Retina (tissue), 1 donor: ENCODE measurements around the gene TELO2.
A peak's percentile ranks its signal among the peaks of the same experiment; 100 is the strongest.

Experiments used
- DNase-seq: peaks from one replicate; pipeline ENCODE4 v3.0.0-alpha.2; 2016

TELO2 gene

GRCh38 chr16:1524366-1524765 lies 31.2 kb downstream of the TELO2 start:
- no peak for DNase-seq

DNA sequence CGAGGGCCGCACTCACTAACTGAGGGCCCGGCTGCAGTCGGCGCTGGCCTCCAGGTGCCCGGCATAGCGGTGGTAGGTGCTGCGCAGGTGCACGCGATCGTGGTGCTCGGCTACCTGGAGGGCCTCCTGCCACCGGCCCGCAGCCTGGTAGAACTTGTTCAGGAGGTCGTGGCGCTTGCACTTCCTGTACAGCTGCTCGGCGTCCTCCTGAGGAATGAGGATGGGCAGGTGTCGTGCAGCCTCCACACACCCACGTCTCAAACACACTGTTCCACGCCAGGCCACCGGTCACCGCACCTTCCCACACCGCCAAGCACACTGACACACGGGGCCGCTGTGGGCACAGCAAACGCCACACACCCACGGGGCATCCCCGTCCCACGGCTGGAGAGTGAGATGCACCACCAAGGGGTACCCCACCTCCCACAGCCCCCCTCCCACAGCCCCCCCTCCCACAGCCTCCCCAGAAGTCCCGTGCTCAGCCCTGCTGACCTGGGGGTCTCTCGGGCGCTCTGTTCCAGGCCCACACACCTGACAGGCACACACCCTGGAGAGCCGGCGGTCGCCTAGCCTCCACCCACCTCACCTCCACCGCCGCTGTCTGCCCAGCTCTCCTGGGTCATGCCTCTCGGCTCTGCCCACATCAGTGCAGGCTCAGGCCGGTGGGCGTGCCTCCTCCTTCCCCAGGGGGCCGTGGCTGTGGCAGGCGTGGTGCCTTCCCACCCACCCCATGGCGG lies 32.9 kb downstream of the TELO2 start:
- no peak for DNase-seq

- no peak for DNase-seq
Measured at GRCh38 chr16:1526608-1527555, 33.7 kb downstream of the TELO2 start.

- no peak for DNase-seq
Measured at GRCh38 chr16:1527836-1528811, 35.0 kb downstream of the TELO2 start.

DNA sequence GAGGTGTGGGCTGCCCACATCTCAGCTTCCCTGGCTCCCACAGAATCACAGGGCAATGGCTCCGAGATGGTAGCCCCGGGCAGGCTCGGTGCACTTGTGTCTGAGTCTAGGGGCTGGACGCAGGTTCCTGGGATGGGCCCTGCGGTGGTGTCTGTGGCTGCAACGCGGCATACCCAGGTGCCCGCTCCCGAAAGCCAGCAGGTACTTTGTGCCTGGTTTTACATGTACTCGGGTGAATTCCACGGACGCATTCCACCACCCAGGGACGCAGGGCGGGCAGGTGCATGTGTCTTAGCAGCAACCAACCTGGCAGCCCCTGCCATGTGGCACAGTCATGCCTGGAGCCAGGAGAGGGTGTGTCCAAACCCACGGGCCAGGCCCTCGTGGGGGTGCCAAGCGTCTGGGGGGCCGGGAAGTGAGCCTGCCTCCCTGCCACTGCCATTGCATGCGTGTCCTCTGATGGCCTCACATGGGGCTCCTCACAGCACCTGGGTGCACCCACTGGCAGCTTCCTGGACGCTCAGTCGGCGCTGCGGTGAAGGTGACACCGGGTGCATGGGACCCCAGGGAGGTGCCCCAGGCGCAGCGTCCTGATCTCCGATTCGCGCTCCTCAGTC lies 35.9 kb downstream of the TELO2 start:
- no peak for DNase-seq

GRCh38 chr16:1530349-1530882 lies 37.3 kb downstream of the TELO2 start:
- no peak for DNase-seq

- no peak for DNase-seq
Measured at GRCh38 chr16:1530883-1531637, 37.9 kb downstream of the TELO2 start.

- no peak for DNase-seq
Measured at GRCh38 chr16:1531638-1531910, 38.4 kb downstream of the TELO2 start.

GRCh38 chr16:1532081-1532760 lies 39.1 kb downstream of the TELO2 start:
- DNase-seq = no peak

DNA sequence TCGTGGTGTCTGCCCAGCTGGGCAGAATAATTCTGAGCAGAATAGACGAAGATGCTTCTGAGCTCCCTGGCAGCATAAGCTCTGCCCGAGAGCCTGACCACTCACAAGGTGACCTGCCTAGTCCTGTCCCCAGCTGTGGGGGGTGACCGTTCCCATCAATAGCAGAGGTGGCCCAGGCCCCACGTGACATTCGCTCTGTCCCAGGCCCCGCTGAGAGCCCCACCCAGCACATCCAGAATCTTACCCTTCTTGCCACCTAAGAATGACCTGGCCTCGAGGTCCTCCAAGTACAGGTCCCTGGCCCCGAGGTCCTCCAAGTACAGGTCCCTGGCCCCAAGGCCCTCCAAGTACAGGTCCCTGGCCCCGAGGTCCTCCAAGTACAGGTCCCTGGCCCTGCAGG lies 39.6 kb downstream of the TELO2 start:
- no peak for DNase-seq

DNA sequence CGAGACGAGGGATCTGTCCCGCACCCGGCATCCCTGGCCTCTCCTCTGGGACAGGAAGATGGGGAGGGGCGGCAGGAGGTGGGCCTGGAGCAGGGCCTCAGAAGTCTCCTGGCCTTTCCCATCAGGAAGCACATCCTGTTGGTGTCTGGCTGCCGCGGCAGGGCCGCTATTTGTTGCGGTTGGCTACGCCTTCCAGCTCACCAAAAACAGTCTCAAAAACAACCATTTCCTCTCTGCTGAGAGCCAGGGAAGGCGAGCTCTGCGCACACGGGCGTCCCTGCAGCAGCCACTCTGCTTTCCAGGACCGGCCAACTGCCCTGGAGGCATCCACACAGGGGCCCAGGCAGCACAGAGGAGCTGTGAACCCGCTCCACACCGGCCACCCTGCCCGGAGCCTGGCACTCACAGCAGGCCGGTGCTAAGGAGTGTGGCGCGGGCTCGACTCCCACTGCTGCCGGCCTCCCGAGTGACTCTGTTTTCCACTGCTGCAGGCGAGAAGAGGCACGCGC lies 40.3 kb downstream of the TELO2 start, which contains the start of gene TMEM204:
TSS of gene TMEM204 (plus strand) at position 224 of the 509 bp plus-strand sequence. CDS start 610 bp downstream, outside the sequence.
- DNase-seq = no peak

DNA sequence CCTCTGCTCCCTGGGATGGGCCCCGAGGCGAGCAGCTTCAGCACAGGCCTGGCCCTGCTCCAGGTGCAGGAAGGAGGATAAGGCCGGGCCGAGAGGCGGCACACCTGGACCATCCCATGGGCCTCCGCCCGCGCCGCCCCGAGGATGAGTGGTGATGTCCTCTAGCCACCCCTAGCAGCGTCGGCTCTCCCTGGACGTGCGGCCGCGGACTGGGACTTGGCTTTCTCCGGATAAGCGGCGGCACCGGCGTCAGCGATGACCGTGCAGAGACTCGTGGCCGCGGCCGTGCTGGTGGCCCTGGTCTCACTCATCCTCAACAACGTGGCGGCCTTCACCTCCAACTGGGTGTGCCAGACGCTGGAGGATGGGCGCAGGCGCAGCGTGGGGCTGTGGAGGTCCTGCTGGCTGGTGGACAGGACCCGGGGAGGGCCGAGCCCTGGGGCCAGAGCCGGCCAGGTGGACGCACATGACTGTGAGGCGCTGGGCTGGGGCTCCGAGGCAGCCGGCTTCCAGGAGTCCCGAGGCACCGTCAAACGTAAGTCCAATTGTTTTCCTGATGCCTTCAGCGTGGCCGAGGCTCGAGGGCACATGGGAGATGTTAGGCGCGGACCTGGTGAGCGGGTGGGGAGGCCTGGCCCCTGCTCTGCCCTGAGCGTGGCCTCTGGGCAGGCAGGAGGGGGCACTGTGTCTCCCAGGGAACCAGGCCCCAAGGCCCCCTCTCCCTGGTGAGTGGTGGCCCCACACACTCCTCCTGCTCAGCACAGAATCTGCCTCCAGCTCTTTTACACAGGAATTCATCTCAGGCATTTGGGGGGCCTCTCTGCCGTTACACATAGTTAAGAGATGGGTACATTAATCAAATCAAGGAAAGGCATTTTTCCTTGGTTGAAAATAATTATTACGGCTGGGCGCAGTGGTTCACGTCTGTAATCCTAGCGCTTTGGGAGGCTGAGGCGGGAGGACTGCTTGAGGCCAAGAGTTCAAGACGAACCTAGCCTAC lies 41.2 kb downstream of the TELO2 start:
- DNase-seq = no peak

DNA sequence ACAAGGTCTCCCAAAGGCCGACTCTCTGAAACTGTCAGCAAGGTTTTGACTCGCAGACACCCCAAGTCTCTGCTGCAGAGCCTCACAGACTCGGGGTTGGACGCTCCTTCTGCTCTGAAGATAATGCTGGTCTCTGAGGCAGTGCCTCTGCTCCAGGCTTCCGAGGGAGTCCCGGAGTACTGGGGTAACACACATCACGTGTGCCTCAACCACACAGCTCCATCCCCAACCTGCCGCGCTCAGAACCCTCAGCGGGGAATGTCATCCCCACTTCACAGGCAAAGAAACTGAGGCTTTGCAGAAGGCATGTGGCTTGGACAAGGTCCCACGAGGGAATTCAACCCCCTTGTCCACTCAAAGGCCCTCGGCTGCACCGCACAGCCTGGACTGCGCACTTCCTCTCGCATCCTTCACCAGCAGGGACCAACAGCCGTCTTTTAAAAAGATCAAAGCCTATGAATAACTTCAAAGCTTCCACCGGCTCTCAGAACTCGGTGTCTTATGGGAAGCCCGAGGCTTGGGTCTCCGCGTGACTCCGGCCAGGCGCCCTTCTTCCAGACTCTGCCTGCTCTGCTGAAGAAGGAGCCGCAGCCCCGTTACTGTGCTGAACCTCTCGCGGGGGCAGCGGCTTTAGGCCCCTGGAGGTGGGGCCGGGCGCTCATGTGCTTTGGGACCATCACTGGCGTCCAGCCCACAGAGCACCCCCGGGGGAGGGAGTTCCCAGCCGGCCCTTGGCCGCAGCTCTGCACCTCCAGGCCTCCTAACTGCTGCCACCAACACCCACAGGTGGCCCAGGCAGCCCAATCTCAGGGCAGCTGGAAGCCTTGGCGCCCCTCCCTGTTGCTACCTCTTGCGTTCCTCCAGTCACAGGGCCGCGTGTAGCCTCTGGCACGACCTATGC lies 42.5 kb downstream of the TELO2 start:
- no peak for DNase-seq

- DNase-seq = no peak
Measured at GRCh38 chr16:1536601-1537000, 43.4 kb downstream of the TELO2 start.

GRCh38 chr16:1537138-1537577 lies 44.0 kb downstream of the TELO2 start:
- no peak for DNase-seq

DNA sequence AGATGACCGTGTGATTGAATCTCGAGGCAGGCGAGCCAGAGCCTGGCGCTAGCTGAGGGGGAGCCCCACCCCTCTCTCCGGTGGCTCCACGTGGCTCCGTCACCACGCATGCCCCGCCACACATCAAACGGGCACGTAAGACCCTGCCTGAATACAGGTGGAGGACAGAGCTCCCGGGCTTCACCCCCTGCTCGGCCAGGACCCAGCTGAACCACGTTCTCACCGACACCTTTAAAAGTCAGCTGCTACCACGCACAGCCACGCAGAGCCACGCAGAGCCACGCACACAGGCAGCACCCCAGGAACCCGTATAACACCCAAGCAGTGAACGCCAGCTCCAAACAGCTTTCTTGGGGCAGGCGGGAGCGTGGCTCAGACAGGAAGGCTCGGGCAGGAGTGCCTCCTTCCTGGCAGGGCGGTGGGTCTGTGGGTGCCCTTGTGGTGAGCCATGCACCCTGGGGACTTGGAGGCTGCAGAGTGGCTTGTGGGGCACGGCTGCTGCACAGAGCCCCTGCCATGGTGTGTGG lies 44.7 kb downstream of the TELO2 start:
- no peak for DNase-seq

GRCh38 chr16:1538804-1539520 lies 45.8 kb downstream of the TELO2 start:
- peak; percentile 26 for DNase-seq
